Activated CD4-positive, alpha-beta T cell treated with anti-CD3 and anti-CD28 coated beads, Interleukin-2, amount 10 ng/mL, durations not matched to agents 7 days and 5 days (primary cell): ENCODE measurements around the gene CORO1A. TPM values are rescaled to one million over a fixed set of nuclear protein-coding genes. Genes with fewer than 3 reads are reported as not detected.
"Not testable (repeated sequence)": the region's sequence is repeated elsewhere in the genome, so short reads cannot be mapped to it uniquely, and the experiment has no call there.

Experiments
- CTCF ChIA-PET: fragments of 350-600 bp; sonication (Branson Sonifier 250); formaldehyde crosslinking; loops from one replicate; lab custom pipeline; 2021; ENCODE audit warnings: antibody characterized with exemption; lab: Charles Lee
- POLR2A ChIA-PET: fragments of 350-600 bp; sonication (Branson Sonifier 250); formaldehyde crosslinking; loops from one replicate; lab custom pipeline; 2021; ENCODE audit warnings: antibody characterized with exemption; lab: Charles Lee
- DNase-seq: peaks from one replicate; pipeline ENCODE4 v3.0.0-alpha.2; 2020
- H3K27ac Mint-ChIP-seq: one replicate; pipeline ENCODE4 v1.8.0; 2021; ENCODE audit warnings: mild to moderate bottlenecking, moderate library complexity, mixed read lengths
- H3K27me3 Mint-ChIP-seq: one replicate; pipeline ENCODE4 v1.8.0; 2021; ENCODE audit warnings: mixed read lengths
- H3K36me3 Mint-ChIP-seq: one replicate; pipeline ENCODE4 v1.8.0; 2021; ENCODE audit warnings: low read depth, mixed read lengths
- H3K4me1 Mint-ChIP-seq: one replicate; pipeline ENCODE4 v1.8.0; 2021; ENCODE audit warnings: mixed read lengths
- H3K4me3 Mint-ChIP-seq: one replicate; pipeline ENCODE4 v1.8.0; 2021; ENCODE audit warnings: mild to moderate bottlenecking, moderate library complexity, mixed read lengths
- H3K9me3 Mint-ChIP-seq: one replicate; pipeline ENCODE4 v1.8.0; 2021; ENCODE audit warnings: mixed read lengths
- total RNA-seq, 2 experiments: library from RNA; stranded (reverse); gene quantifications; one replicate each; pipeline ENCODE4 v1.2.3, GENCODE V29; 2021

CORO1A gene
- total RNA-seq, 2 experiments from 2014 or later, result 1,809 to 1,847 TPM

DNA sequence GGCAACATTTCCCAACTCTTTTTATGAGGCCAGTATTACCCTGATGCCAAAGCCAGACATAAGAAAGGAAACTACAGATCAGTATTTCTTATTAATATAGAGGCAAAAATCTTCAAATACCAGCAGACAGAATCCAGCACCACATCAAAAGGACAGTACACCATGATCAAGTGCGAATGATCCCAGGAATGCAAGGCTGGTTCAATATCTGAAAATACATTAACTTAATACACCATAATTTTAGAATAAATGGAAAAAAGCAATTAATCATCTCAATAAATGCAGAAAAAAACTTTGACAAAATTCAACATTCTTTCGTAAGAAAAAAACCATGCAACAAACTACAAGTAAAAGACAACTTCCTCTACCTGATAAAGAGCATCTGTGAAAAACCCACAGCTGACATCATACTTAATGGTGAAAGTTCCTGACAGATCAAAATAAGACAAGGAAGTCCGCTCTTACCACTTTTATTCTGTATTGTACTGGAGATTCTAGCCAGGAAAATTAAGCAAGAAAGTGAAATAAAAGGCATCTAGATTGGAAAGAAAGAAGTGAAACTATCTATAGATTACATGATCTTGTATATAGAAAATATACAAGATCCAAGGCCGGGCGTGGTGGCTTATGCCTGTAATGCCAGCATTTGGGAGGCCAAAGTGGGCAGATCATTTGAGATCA, 34.0 kb upstream of the CORO1A start:
- H3K27me3 Mint-ChIP-seq, result peaks cover 2% of the 10 kb centered on the region
- no peak for DNase-seq
- CTCF ChIA-PET, result interaction anchor here (1.0 kb wide), 1 partner anchor 37 kb away, joined by 3 read pairs; no protein-coding TSS in a partner anchor
- H3K9me3 Mint-ChIP-seq, result peaks cover 13% of the 10 kb centered on the region
- peaks cover 5% of the 10 kb centered on the region for H3K4me1 Mint-ChIP-seq
- peaks cover 8% of the 10 kb centered on the region for H3K36me3 Mint-ChIP-seq
- no peak overlapping the region for H3K4me3 Mint-ChIP-seq
- H3K27ac Mint-ChIP-seq, result no peak overlapping the region
- POLR2A ChIA-PET, result no interaction called here

DNA sequence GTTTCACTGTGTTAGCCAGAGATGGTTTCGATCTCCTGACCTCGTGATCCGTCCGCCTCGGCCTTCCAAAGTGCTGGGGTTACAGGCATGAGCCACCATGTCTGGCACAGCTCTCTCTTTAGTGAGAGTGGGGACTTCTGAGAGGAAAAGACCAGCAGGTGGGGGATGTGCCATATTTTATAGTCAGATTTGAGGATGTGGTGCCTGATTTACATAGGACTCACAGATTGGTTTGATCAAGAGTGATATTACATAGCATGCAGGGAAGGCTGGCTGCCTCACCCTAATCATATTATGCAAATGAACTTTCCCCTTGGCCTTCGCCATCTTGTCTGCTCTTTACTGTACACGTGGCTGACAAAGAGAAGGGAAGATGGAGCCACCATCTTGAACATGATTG, 32.3 kb upstream of the CORO1A start:
- ChIA-PET POLR2A (no interaction called here), CTCF (interaction anchor here (0.5 to 1.5 kb wide), 3 partner anchors 11 to 40 kb away, joined by 3 to 4 read pairs (median 4); no protein-coding TSS in a partner anchor)
- Mint-ChIP-seq H3K9me3 (peaks cover 13% of the 10 kb centered on the region), H3K4me1 (no peaks in the 10 kb centered on the region), H3K27ac (no peak overlapping the region), H3K36me3 (peaks cover 8% of the 10 kb centered on the region), H3K27me3 (peaks cover 2% of the 10 kb centered on the region), H3K4me3 (no peak overlapping the region)
- DNase-seq, result no peak

DNA sequence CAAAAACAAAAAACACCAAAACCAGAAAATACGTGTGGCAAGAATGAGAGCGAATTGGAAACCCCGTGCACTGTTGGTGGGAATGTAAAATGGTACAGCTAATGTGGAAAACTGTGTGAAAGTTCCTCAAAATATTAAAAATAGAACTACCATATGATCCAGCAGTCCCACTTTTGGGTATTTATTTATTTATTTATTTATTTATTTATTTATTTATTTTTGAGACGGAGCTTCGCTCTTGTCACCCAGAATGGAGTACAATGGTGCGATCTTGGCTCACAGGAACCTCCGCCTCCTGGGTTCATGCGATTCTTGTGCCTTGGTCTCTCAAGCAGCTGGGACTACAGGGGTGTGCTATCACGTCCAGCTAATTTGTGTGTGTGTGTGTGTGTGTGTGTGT, 30.9 kb upstream of the CORO1A start:
- Mint-ChIP-seq H3K4me3 (no peak overlapping the region), H3K9me3 (peaks cover 13% of the 10 kb centered on the region), H3K36me3 (peaks cover 8% of the 10 kb centered on the region), H3K27ac (no peak overlapping the region), H3K4me1 (no peaks in the 10 kb centered on the region), H3K27me3 (peaks cover 2% of the 10 kb centered on the region)
- POLR2A ChIA-PET, result no interaction called here
- no peak for DNase-seq
- CTCF ChIA-PET, result interaction anchor here (0.9 to 1.1 kb wide), 3 partner anchors 9 to 11 kb away, joined by 3 read pairs; no protein-coding TSS in a partner anchor

DNA sequence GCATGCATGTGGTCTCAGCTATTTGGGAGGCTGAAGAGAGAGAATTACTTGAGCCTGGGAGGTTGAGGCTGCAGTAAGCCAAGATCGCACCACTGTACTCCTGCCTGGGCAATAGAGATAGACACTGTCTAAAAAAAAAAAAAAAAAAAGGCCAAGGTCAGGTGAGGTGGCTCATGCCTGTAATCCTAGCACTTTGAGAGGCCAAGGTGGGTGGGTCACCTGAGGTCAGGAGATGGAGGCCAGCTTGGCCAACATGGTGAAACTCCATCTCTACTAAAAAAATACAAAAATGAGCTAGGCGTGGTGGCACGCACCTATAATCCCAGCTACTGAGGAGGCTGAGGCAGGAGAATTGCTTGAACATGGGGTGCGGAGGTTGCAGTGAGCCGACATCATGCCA, 28.2 kb upstream of the CORO1A start:
- H3K36me3 Mint-ChIP-seq, result peaks cover 3% of the 10 kb centered on the region
- H3K4me1 Mint-ChIP-seq, result no peaks in the 10 kb centered on the region
- DNase-seq, result no peak
- H3K4me3 Mint-ChIP-seq, result no peak overlapping the region
- no peak overlapping the region for H3K27ac Mint-ChIP-seq
- H3K27me3 Mint-ChIP-seq, result peaks cover 2% of the 10 kb centered on the region
- peaks cover 7% of the 10 kb centered on the region for H3K9me3 Mint-ChIP-seq
- POLR2A ChIA-PET, result no interaction called here
- CTCF ChIA-PET, result interaction anchor here (0.6 to 1.0 kb wide), 4 partner anchors 12 to 793 kb away, joined by 3 to 6 read pairs (median 4); partner anchors contain the start of gene TBX6

DNA sequence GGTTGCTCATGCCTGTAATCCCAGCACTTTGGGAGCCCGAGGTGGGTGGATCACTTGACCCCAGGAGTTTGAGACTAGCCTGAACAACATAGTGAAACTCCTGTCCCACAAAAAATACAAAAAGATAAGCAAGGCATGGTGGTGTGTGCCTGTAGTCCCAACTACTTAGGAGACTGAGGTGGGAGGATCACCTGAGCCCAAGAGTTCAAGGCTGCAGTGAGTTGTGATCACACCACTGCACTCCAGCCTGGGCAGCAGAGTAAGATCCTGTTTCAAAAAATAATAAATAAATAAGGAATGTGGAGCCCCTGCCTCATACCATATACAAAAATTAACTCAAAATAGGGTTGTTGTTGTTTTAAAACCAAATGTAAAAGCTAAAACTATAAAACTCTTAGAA, 26.2 kb upstream of the CORO1A start:
- CTCF ChIA-PET, result interaction anchor here (0.5 to 1.0 kb wide), 2 partner anchors 23 to 213 kb away, joined by 3 to 4 read pairs; no protein-coding TSS in a partner anchor
- H3K9me3 Mint-ChIP-seq, result no peaks in the 10 kb centered on the region
- DNase-seq, result no peak
- peaks cover 2% of the 10 kb centered on the region for H3K27me3 Mint-ChIP-seq
- H3K4me1 Mint-ChIP-seq, result no peaks in the 10 kb centered on the region
- H3K27ac Mint-ChIP-seq, result no peak overlapping the region
- H3K36me3 Mint-ChIP-seq, result no peaks in the 10 kb centered on the region
- no peak overlapping the region for H3K4me3 Mint-ChIP-seq
- POLR2A ChIA-PET, result no interaction called here

DNA sequence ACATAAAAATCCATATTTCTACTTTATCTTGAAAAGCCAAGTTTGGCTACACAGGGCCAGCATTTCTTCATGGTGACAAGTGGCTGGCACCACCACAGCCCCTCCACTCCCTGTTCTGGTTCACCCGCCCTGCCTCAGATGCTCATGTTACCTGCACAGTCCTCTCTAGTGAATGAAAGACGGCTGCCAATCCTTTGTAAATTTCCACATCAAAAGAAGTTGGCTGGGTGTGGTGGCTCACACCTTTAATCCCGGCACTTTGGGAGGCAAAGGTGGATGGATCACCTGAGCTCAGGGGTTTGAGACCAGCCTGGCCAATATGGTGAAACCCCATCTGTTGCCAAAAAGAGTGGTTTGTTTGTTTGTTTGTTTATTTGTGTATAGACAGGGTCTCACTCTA, 19.9 kb upstream of the CORO1A start:
- Mint-ChIP-seq H3K9me3 (no peaks in the 10 kb centered on the region), H3K27me3 (no peaks in the 10 kb centered on the region), H3K4me3 (no peak overlapping the region), H3K36me3 (no peaks in the 10 kb centered on the region), H3K4me1 (peaks cover 30% of the 10 kb centered on the region), H3K27ac (no peak overlapping the region)
- ChIA-PET CTCF (interaction anchor here (0.5 to 1.6 kb wide), 5 partner anchors 11 to 143 kb away, joined by 3 to 5 read pairs (median 3); no protein-coding TSS in a partner anchor), POLR2A (no interaction called here)
- DNase-seq, result no peak

DNA sequence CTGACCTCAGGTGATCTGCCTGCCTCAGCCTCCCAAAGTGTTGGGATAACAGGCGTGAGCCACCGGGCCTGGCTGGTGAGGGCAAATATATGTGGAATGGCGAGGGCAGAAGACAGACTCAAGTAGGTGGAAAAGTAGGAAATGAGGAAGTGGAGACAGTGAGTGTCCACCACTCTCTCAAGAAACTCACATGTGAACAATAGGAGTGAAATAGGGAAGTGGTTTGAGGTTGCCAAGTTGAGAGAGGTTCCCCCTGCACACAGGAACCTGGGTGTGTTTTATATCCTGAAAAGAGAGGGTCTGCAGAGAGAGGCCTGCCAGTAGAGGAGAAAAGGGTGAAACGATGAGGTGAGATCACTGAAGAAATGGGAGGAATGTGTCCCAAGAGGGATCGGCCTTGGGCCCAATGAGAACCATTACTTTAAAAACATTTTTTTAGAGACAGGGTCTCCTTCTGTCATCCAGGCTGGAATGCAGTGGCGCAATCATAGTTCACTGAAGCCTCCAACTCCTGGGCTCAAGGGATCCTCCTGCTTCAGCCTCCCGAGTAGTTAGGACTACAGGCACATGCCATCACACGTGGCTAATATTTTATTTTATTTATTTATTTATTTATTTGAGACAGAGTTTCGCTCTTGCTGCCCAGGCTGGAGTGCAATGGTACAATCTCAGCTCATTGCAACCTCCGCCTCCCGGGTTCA, 17.1 kb upstream of the CORO1A start:
- no peaks in the 10 kb centered on the region for H3K36me3 Mint-ChIP-seq
- no peaks in the 10 kb centered on the region for H3K27me3 Mint-ChIP-seq
- peak overlapping the region; percentile 10 for H3K27ac Mint-ChIP-seq
- DNase-seq, result peak; percentile 34
- H3K4me3 Mint-ChIP-seq, result peak overlapping the region; percentile 0
- CTCF ChIA-PET, result no interaction called here
- H3K4me1 Mint-ChIP-seq, result peaks cover 30% of the 10 kb centered on the region
- no peaks in the 10 kb centered on the region for H3K9me3 Mint-ChIP-seq
- POLR2A ChIA-PET, result no interaction called here

DNA sequence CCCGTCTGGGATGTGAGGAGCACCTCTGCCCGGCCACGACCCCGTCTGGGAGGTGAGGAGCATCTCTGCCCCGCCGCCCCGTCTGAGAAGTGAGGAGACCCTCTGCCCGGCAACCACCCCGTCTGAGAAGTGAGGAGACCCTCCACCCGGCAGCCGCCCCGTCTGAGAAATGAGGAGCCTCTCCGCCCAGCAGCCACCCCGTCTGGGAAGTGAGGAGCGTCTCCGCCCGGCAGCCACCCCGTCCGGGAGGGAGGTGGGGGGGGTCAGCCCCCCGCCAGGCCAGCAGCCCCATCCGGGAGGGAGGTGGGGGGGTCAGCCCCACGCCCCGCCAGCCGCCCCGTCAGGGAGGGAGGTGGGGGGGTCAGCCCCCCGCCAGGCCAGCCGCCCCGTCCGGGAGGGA, 14.7 kb upstream of the CORO1A start:
- CTCF ChIA-PET, H3K27me3 Mint-ChIP-seq, POLR2A ChIA-PET, DNase-seq, H3K9me3 Mint-ChIP-seq, H3K36me3 Mint-ChIP-seq, H3K27ac Mint-ChIP-seq, H3K4me3 Mint-ChIP-seq: not testable (repeated sequence)
- H3K4me1 Mint-ChIP-seq, result peaks cover 23% of the 10 kb centered on the region

DNA sequence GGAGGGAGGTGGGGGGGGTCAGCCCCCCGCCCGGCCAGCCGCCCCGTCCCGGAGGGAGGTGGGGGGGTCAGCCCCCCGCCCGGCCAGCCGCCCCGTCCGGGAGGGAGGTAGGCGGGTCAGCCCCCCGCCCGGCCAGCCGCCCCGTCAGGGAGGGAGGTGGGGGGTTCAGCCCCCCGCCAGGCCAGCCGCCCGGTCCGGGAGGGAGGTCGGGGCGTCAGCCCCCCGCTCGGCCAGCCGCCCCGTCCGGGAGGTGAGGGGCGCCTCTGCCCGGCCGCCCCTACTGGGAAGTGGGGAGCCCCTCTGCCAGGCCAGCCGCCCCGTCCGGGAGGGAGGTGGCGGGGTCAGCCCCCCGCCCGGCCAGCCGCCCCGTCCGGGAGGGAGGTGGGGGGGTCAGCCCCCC, 14.0 kb upstream of the CORO1A start:
- DNase-seq, POLR2A ChIA-PET, H3K4me3 Mint-ChIP-seq, H3K36me3 Mint-ChIP-seq, H3K27ac Mint-ChIP-seq, H3K9me3 Mint-ChIP-seq, CTCF ChIA-PET, H3K27me3 Mint-ChIP-seq: not testable (repeated sequence)
- peaks cover 23% of the 10 kb centered on the region for H3K4me1 Mint-ChIP-seq

DNA sequence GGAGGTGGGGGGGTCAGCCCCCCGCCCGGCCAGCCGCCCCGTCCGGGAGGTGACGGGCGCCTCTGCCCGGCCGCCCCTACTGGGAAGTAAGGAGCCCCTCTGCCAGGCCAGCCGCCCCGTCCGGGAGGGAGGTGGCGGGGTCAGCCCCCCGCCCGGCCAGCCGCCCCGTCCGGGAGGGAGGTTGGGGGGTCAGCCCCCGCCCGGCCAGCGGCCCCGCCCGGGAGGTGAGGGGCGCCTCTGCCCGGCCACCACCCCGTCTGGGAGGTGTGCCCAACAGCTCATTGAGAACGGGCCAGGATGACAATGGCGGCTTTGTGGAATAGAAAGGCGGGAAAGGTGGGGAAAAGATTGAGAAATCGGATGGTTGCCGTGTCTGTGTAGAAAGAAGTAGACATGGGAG, 13.3 kb upstream of the CORO1A start:
- DNase-seq, POLR2A ChIA-PET, H3K36me3 Mint-ChIP-seq, H3K27me3 Mint-ChIP-seq, H3K4me3 Mint-ChIP-seq, H3K9me3 Mint-ChIP-seq, CTCF ChIA-PET, H3K27ac Mint-ChIP-seq: not testable (repeated sequence)
- H3K4me1 Mint-ChIP-seq, result peaks cover 19% of the 10 kb centered on the region

DNA sequence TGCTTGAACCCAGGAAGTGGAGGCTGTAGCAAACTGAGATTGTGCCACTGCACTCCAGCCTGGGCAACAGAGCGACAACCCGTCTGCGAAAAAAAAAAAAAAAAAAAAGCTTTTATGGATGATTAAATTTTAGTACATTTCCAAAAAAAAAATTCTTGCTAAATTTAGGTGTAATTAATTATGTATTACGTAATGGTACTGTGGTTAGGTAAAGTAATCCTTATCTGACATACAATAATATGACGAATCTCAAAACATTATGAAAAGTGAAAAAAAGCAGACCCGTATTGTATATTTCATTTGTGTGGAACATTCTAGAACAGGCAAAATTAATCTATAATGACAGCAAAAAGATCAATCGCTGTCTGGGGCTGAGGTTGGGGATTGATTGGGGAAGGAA, 10.3 kb upstream of the CORO1A start:
- no peaks in the 10 kb centered on the region for H3K36me3 Mint-ChIP-seq
- no peak overlapping the region for H3K27ac Mint-ChIP-seq
- H3K4me1 Mint-ChIP-seq, result no peaks in the 10 kb centered on the region
- POLR2A ChIA-PET, result no interaction called here
- H3K4me3 Mint-ChIP-seq, result no peak overlapping the region
- CTCF ChIA-PET, result interaction anchor here (0.7 to 1.1 kb wide), 2 partner anchors 31 to 83 kb away, joined by 3 read pairs; no protein-coding TSS in a partner anchor
- H3K27me3 Mint-ChIP-seq, result peaks cover 2% of the 10 kb centered on the region
- no peak for DNase-seq
- no peaks in the 10 kb centered on the region for H3K9me3 Mint-ChIP-seq

DNA sequence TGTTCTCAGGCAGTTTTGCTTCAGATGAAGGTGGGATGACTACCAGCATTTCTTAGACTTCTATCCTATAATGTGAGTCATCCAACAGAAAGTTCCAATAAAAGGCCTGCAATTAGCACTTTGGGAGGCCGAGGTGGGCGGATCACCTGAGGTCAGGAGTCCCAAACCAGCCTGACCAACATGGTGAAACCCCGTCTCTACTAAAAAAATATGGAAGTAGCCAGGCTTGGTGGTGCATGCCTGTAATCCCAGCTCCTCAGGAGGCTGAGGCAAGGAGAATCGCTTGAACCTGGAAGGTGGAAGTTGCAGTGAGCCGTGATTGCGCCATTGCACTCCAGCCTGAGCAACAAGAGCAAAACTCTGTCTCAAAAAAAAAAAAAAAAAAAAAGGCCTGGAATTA, 6.5 kb upstream of the CORO1A start:
- H3K27ac Mint-ChIP-seq, DNase-seq, H3K9me3 Mint-ChIP-seq, POLR2A ChIA-PET, H3K4me1 Mint-ChIP-seq, H3K27me3 Mint-ChIP-seq, H3K4me3 Mint-ChIP-seq, H3K36me3 Mint-ChIP-seq: not testable (repeated sequence)
- CTCF ChIA-PET, result interaction anchor here (1.2 kb wide), 1 partner anchor 64 kb away, joined by 3 read pairs; no protein-coding TSS in a partner anchor

DNA sequence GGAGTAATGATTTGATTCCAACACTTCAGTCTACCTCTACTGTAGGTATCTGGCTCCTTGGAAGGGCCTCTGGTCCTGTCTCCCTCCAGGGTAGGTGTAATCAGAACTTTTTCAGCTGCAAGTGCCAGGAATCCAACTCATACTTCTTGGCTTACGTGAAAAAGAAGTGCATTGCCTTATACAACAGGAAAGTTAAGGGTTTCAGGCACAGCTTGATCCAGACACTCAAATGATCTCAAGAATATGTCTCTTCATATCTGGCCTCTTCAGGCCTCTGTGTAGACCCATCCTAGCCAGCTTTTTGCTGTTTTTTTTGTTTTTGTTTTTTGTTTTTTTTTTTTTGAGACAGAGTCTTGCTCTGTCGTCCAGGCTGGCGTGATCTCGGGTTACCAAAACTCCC, 4.2 kb upstream of the CORO1A start:
- ChIA-PET POLR2A (no interaction called here), CTCF (interaction anchor here (1.2 to 1.7 kb wide), 3 partner anchors 16 to 39 kb away, joined by 3 to 6 read pairs (median 5); no protein-coding TSS in a partner anchor)
- H3K9me3 Mint-ChIP-seq, result no peaks in the 10 kb centered on the region
- H3K36me3 Mint-ChIP-seq, result peaks cover 4% of the 10 kb centered on the region
- no peak overlapping the region for H3K4me3 Mint-ChIP-seq
- H3K4me1 Mint-ChIP-seq, result peaks cover 10% of the 10 kb centered on the region
- H3K27me3 Mint-ChIP-seq, result no peaks in the 10 kb centered on the region
- H3K27ac Mint-ChIP-seq, result no peak overlapping the region
- DNase-seq, result no peak
